BE2C (cell line): ENCODE data around the gene BHMT.

Experiments used
- DNase-seq: peaks from one replicate; pipeline ENCODE4 v3.0.0-alpha.2; 2020
- H3K27me3 ChIP-seq: fragments of 250-450 bp; sonication (Bioruptor Pico); 2 replicates; pipeline ENCODE4 v1.5.1; 2020; ENCODE audit warnings: mild to moderate bottlenecking
- H3K36me3 ChIP-seq: fragments of 250-450 bp; sonication (Bioruptor Pico); 2 replicates; pipeline ENCODE4 v1.5.1; 2020; ENCODE audit warnings: mild to moderate bottlenecking
- H3K4me1 ChIP-seq: fragments of 250-450 bp; sonication (Bioruptor Pico); 2 replicates; pipeline ENCODE4 v1.5.1; 2020
- H3K4me3 ChIP-seq: 2 replicates; pipeline ENCODE4 v1.5.1; 2011; ENCODE audit warnings: low read depth, low read length
- H3K9me3 ChIP-seq: fragments of 250-450 bp; sonication (Bioruptor Pico); 2 replicates; pipeline ENCODE4 v1.5.1; 2020
- TF ChIP-seq, protein P1 (sequence below): IDR thresholded peaks from 2 replicates; pipeline ENCODE4 v1.5.1; 2012; ENCODE audit warnings: mild to moderate bottlenecking, low read depth, low read length

BHMT gene

DNA sequence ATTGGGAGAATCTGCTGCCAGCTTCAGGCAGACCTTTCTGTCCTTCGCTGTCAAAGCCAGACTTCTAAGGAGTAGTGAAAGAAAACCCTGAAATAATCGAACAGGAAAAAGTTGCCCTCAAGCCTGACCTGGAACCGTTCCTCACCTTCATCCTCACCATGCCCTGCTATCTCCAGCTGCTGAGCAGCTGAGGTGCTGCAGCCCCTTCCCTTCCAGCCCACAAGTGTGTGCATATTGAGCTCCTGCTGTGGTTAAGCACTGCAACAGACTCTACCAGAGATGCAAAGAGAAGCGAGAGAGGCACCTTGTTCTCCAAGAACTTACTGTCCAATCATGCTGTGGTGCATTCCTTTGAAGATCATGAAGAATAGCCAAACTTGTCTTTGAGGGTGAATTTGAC is 23.1 kb upstream of the BHMT start:
- no peak for DNase-seq
- Histone ChIP-seq H3K36me3 (no peaks in the 10 kb centered on the region), H3K4me1 (peaks cover 2% of the 10 kb centered on the region; the same call in 1 of the 2 replicates), H3K27me3 (no peaks in the 10 kb centered on the region), H3K9me3 (no peaks in the 10 kb centered on the region), H3K4me3 (no peak overlapping the region)
- TF ChIP-seq, protein P1, sequence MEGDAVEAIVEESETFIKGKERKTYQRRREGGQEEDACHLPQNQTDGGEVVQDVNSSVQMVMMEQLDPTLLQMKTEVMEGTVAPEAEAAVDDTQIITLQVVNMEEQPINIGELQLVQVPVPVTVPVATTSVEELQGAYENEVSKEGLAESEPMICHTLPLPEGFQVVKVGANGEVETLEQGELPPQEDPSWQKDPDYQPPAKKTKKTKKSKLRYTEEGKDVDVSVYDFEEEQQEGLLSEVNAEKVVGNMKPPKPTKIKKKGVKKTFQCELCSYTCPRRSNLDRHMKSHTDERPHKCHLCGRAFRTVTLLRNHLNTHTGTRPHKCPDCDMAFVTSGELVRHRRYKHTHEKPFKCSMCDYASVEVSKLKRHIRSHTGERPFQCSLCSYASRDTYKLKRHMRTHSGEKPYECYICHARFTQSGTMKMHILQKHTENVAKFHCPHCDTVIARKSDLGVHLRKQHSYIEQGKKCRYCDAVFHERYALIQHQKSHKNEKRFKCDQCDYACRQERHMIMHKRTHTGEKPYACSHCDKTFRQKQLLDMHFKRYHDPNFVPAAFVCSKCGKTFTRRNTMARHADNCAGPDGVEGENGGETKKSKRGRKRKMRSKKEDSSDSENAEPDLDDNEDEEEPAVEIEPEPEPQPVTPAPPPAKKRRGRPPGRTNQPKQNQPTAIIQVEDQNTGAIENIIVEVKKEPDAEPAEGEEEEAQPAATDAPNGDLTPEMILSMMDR: no peak

DNA sequence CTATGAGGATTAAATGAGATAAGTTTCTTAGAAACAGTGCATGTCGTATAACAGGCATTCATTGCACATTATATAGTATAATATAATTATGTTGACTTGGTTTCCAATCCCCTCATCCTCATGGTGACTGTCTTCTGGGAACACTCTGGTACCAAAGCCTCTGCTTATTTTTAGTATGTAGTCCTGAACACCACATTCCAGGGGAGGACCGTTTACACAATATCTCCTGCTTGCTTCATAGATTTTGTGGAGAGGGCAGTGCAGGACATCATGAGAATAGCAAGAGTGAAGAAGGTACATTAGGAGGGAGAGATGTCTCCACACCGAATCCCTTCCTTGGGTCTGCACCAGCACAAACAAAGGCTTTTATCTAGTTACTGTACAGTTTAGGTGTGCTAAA is 20.5 kb upstream of the BHMT start:
- H3K4me1 ChIP-seq: peaks cover 6% of the 10 kb centered on the region; the same call in 1 of the 2 replicates
- no peak for DNase-seq
- no peaks in the 10 kb centered on the region for H3K36me3 ChIP-seq
- H3K4me3 ChIP-seq: no peak overlapping the region
- H3K27me3 ChIP-seq: no peaks in the 10 kb centered on the region
- no peaks in the 10 kb centered on the region for H3K9me3 ChIP-seq
- TF ChIP-seq, protein P1: no peak

DNA sequence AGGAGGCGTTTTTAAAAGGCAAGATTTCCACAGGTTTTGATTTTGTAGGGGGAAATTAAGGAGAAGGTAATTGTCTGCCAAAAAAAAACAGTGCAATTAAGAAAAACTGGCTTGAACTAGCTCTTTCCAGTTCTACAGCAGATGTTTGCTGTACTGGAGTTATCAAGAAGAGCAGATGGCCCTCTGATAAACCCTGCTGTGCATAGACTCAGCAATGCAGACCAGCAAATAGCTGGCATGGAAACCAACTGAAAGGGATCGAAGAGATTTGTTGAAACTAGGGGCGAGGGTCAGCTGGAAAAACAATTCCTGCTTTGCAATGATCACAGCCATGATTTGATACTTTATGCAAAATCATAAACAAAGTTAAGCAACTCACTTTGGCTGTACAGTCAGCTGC is 17.8 kb upstream of the BHMT start:
- no peaks in the 10 kb centered on the region for H3K36me3 ChIP-seq
- DNase-seq: no peak
- no peaks in the 10 kb centered on the region for H3K27me3 ChIP-seq
- H3K9me3 ChIP-seq: no peaks in the 10 kb centered on the region
- H3K4me1 ChIP-seq: peaks cover 6% of the 10 kb centered on the region; the same call in 1 of the 2 replicates
- H3K4me3 ChIP-seq: no peak overlapping the region
- TF ChIP-seq, protein P1: no peak

DNA sequence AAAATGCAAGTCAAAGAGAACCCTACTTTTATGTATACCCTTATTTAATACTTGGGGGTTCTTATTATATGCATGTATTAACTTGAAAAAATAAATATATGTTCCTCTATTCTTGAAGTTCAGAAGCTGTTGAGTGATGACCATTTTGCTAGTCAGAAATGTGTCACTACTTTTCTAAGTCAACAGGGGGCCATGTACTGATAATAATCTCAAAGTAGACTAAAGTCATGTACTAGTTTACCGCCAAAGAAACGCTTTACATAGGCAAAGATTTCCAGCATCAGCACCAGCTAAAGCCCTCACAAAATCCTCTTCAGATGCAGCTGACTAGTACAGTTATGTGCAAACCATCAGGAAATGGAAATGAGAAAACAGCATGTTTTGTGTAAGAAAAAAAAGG is 5.7 kb upstream of the BHMT start:
- TF ChIP-seq, protein P1: 0 out of 2 replicates have a peak, but pooled peaks have one; percentile 13
- Histone ChIP-seq H3K4me3 (no peak overlapping the region), H3K36me3 (no peaks in the 10 kb centered on the region), H3K4me1 (no peaks in the 10 kb centered on the region), H3K27me3 (peaks cover 22% of the 10 kb centered on the region), H3K9me3 (no peaks in the 10 kb centered on the region; the same call in 1 of the 2 replicates)
- no peak for DNase-seq

DNA sequence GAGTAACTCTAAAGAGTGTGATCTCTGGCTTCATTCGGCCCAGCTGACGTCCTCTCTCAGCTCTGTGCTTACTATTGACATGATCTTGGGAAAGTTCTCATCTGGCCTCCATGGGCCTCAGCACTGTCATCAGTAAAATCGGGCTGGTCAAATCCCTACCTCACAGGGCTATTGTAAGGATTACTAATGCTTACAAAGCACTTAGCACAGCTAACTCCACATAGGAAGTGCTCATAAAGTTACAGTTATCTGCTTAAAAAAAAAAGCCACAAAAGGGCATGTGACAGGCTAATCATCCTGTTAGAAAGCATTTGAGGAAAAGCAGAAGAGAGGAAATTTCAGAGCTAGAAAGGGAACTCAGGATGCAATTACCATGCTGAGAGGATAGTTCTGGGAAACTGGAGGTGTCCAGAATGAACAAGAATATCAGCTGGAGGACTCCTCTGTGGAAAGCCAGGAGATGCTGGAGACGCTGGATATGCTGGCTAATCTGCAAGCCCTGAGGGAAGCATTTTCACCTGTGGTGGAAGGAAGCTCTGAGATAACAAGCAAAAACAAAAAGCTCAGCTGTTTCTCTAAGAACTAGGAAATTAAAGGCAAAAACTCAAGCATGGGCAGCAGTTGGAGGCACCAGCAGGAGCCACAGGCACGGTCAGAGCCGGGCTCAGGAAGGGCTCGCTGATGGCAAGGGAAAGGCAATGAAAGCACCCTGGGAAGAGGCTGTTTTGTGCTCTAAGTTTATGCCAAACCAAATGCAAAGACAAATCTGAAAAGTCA is 4.4 kb upstream of the BHMT start:
- Histone ChIP-seq H3K4me1 (no peaks in the 10 kb centered on the region), H3K9me3 (no peaks in the 10 kb centered on the region), H3K27me3 (peaks cover 35% of the 10 kb centered on the region), H3K4me3 (no peak overlapping the region), H3K36me3 (no peaks in the 10 kb centered on the region)
- TF ChIP-seq, protein P1: no peak
- no peak for DNase-seq

DNA sequence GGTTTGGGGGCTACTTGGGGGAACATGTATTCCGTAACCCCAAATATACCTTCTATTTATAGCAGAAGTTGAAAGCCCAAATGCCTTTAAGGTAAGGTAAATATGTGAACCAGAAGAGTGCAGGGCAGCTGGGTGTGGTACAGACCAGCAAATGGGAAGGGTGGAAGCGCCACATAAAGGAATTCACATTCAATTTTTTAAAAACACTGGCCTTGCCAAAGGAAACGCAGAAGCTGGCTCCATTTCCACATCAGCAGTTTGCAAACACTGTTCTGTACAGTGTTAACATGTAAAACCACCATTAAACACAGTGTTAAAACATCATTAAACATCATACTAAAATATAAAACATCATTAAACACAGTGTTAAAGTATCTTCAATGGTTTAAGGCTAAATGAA is 3.5 kb upstream of the BHMT start:
- TF ChIP-seq, protein P1: no peak
- Histone ChIP-seq H3K4me1 (no peaks in the 10 kb centered on the region), H3K9me3 (no peaks in the 10 kb centered on the region), H3K36me3 (no peaks in the 10 kb centered on the region), H3K4me3 (no peak overlapping the region), H3K27me3 (peaks cover 43% of the 10 kb centered on the region)
- DNase-seq: no peak
